DMS53 treated with DMSO at 0.1 percent for 48 hours (cell line): ENCODE data around the gene BABAM2.
"Not testable (repeated sequence)": the region's sequence is repeated elsewhere in the genome, so short reads cannot be mapped to it uniquely, and the experiment has no call there.

Experiments used
- DNase-seq: peaks from one replicate; lab custom pipeline; 2025; ENCODE audit not compliant: unreplicated experiment; lab: John Stamatoyannopoulos, UW

BABAM2 gene

DNA sequence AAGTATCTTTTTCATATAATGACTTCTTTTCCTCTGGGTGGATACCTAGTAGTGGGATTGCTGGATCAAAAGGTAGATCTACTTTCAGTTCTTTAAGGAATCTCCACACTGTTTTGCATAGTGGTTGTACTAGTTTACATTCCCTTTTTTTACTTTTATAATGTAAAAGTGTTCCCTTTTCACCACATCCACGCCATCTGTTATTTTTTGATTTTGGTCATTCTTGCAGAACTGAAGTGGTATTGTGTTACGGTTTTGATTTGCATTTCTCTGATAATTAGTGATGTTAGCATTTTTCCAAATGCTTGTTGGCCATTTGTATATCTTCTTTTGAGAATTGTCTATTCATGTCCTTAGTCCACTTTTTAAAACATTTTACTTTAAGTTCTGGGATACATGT, 127.9 kb downstream of the BABAM2 start:
- DNase-seq = not testable (repeated sequence)

DNA sequence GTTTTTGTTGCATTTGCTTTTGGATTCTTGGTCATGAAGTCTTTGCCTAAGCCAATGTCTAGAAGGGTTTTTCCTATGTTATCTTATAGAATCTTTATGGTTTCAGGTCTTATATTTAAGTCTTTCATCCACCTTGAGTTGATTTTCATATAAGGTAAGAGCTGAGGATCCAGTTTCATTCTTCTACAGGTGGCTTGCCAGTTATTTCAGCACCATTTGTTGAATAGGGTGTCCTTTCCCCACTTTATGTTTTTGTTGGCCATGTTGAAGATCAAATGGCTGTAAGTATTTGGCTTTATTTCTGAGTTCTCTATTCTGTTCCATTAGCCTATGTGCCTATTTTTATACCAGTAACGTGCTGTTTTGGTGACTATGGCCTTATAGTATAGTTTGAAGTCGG, 129.0 kb downstream of the BABAM2 start:
- DNase-seq = not testable (repeated sequence)

DNA sequence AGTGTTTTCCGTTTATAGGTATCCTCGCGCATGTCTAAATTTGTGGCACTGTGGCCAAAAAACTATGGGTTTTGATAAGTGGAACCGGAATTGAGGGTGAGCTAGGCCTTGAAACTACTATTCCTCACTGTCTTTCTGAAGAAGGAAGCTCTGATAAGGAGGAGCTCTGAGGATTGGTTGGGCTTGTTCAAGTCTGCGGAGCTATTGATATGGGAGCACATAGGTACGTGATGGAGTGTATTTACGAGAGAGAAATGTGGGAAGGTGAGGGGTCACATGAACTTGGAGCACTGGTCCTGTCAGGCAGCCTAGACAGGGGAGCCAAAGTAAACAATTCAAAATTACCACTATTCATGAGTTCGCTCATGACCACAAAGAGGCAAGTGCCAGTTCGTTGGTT, 131.4 kb downstream of the BABAM2 start:
- no peak for DNase-seq

DNA sequence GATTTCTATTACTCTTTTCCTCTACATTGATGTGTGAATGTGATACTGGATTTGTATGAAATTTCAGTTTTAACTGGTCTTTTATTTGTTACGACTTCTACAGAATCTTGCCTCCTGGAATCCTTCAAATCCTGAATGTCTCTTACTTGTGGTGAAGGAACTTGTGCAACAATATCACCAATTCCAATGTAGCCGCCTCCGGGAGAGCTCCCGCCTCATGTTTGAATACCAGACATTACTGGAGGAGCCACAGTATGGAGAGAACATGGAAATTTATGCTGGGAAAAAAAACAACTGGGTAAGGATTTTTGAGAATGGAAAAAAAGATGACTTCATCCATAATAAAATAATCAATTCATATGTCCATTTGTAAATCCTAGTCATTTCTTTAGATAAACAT, 134.6 kb downstream of the BABAM2 start:
- DNase-seq = no peak

DNA sequence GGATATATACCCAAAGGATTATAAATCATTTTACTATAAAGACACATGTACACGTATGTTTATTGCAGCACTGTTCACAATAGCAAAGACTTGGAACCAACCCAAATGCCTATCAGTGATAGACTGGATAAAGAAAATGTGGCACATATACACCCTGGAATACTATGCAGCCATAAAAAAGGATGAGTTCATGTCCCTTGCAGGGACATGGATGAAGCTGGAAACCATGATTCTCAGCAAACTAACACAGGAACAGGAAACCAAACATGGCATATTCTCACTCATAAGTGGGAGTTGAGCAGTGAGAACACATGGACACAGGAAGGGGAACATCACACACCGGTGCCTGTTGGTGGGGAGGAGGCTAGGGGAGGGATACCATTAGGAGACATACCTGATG, 135.7 kb downstream of the BABAM2 start:
- DNase-seq = not testable (repeated sequence)

DNA sequence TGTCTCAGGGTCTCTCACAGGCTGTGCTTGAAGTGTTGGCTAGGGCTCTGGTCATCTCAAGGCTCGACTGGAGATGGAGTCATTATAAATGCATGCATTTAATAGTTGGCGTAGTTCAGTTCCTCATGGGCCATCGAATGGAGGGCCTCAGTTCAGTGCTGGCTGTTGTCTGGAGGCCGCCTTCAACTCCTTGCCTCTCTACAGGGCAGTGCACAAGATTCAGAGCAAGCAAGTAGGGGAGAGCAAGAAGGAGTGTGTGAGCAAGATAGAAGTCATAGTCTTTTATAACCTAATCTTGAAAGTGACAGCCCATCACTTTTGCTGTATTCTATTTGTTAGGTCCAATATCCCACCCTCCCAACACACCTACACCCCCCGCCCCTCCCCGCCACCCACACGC, 137.5 kb downstream of the BABAM2 start:
- DNase-seq = no peak

DNA sequence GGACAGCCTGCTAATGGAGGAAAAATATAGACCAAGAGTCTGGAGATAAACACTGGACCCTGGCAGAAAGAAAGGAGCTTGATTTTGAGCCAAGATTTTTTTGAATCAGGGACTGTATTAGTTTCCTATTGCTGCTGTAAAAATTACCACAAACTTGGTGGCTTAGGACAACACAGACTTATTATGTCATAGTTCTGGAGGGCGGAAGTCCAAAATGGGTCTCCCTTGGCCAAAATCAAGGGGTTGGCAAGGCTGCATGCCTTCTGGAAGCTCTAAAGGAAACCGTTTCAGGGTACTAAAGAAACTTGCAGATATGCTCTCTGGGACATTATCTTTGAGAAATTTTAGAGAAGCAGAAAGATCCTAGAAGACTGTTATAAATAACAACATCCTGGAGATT, 140.1 kb downstream of the BABAM2 start:
- no peak for DNase-seq

DNA sequence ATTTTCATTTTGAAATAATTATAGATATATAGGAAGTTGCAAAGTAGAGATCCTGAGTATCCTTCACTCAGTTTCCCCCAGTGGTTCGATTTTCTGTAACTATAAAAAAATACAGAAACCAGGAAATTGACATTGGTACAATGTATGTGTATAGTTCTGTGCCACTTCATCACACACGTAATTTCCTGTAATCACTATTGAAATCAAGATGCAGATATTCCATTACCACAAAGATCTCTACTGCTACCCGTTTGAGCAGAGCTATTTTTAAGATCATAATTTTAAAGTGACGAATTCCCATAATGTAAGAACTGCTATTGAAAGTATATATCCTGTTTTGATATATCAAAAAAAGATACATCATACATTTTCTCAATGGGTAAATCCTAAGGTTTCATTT, 142.3 kb downstream of the BABAM2 start:
- DNase-seq = no peak

DNA sequence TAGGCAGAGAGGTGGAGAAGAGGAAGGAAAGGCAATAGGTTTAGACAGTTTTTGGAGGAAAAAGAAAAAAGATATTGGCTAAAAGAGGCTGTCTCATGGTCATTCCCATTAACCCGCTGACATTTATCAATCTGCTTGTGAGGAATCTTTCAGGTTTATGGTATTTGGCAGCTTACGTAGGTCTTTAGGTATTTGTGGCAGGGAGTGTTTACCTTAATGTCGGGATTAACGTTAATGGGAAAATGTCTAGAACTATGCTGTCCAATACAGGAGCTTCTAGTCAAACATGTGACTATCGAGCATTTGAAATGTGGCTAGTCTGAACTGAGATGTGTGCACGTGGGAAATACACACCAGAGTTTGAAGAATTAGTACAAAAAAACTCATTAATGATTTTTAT, 144.2 kb downstream of the BABAM2 start:
- no peak for DNase-seq

DNA sequence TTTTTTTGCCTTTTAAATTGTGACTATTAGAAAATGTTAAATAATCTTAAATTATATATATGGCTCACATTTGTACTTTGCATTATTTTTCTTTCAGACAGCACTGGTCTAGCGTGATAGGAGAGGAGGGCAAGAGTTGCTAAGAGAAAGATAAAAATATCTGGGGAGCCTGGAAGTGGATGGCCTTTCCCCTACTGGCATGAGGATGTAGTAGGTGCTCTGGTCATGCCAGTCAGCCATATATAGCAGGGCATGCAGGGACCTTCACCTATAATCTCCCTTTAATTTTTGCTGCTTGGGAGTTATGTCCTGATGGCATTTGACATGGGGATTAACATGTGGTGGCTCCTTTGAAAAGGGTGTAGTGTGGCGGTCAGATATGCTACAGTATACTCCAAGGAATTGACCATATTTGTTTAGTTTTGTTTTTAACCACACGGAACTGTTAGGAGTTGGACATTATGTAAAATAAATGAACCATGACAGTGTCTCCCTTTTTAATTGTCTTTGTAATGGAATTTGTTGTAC, 144.7 kb downstream of the BABAM2 start:
- DNase-seq = no peak

DNA sequence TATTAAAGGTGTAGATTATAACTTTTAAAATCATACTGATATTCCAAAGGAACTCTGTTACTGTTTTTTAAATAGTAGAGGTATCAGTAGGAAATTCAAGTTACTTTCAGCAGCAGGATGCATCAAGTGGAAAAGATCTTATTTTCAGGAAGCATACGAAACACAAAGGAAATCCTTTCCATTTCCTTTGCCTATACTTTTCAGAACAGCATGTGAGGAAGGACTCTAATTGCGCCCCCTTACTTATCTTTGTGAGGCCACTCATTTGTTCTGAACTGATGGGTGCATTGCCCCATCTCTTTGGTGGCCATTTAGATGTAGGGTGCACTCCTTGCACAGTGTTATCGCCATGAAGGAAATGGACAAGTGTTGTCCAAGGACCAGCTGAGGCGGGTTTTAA, 145.3 kb downstream of the BABAM2 start:
- no peak for DNase-seq

DNA sequence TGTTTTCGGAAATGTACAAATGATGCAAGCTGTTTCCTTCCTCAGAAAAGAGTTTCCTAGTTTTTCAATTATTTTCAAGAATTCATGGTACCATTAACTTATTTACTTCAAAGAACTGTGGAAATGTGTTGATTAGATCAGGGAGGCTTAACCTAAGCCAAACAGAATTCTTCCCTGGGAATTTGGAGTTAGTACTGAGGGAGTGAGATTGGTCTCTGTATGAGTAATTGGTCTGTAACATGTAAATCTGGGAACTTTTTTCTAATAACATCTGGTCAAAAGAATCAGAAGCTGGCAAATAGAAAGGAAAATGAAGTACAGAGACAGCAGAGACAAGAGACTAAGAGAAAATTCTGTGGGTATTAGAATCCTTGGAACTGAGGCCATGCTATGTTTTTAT, 145.8 kb downstream of the BABAM2 start:
- DNase-seq = no peak

DNA sequence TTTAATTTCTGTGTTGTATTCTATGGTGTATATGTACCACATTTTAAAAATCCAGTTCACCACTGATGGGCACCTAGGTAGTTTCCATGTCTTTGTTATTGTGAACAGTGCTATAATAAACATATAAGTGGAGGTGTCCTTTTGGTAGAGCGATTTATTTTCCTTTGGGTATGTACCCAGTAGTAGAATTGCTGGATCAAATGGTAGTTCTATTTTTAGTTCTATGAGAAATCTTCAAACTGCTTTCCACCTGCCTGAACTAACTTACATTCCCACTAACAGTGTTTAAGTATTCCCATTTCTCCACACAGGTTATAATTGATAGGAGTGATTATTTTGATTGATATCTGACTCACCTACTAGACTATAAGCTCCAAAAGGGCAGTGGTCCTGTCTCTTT, 148.2 kb downstream of the BABAM2 start:
- DNase-seq = no peak

DNA sequence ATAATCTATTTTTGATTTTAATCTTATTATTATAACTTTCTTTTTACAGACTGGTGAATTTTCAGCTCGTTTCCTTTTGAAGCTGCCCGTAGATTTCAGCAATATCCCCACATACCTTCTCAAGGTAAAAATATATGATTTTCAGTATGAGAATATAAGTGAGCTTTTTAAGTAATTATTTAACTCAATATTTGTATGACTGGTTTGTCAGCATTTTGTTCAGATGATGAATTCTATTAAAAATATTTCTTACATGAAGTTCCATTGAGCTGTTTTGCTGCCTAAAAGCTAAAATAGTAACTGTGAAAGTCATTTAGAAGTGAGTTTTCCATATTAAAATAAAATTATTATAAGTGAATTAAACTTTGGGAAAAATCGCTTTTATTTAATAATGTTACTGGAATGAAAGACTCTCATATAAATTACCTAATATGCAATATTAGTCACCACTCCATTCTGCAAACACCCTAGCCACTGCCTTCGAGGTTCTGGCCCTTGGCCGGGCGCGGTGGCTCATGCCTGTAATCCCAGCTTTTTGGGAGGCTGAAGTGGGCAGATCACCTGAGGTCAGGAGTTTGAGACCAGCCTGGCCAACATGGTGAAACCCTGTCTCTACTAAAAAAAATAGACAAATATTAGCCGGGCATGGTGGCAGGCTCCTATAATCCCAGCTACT, 155.3 kb downstream of the BABAM2 start:
- no peak for DNase-seq

DNA sequence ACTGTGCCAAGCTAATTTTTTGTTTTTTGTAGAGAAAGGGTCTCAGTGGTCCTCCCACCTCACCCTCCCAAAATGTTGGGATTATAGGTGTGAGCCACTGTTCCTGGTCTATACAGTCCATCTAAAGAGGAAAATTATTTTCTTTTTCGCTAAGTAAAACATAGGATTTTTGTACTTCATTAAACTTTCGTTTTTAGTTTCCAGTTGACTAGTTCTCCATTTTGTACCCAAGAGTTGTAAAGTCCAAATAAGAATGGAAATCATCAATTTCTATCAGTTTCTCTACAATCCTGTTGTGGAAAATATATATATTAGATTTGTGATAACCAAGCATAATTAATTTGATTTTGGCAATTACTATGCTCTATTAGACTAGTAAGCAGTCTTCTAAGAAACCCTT, 156.4 kb downstream of the BABAM2 start:
- DNase-seq = no peak

DNA sequence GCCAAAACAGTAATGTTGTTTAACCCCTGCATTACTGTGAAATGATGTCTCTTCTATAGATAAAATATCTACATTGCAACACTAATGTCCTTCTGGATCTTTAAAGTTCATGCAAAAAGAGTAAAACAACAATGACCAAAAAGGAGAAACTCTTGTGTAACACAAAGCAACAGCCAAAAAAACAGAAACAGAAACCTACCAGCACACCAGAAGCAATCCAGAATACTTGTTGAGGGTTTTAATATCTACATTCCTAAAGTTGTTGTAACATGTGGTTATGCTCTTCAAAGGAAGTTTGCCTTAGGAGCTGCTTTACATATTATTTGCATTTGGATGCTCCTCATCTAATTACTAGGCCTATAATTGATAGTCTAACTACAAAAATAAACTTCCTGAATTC, 157.2 kb downstream of the BABAM2 start:
- DNase-seq = no peak

DNA sequence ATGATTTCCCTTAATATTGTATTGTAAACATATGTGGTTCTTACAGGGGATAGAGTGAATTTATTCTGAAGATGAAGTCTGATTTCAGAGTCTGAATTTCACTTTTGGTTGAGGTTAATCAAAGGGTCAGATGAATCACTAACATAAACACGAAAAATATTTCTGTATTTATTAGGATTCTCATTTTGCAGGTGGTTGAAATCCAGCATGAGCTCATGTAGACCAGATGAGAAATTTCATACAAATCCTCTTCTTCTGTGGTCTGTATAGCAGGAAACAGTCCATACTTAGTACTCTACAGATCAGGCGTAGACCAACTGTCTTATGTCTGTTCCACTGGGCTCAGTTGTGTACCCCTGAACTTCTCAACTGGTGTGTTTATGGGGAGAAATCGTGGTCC, 157.8 kb downstream of the BABAM2 start:
- no peak for DNase-seq

DNA sequence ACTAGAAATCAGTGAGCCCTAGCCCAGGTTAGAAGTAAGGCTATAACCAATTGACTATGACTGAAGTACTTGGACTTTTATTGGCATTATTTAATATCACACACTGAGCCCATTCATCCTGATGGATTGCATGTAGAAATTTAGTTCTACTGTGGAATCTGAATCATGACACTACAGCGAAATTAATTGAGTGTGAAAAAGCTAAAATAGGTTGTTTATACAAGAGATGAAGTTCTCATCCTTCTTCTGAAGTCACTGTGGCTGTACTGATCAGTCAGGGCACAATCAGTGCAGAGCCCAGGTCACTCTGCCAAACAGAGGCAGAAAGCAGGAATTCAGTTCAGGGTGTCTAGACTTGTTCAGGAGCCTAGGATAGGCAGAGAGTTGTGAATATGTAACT, 158.9 kb downstream of the BABAM2 start:
- DNase-seq = no peak

DNA sequence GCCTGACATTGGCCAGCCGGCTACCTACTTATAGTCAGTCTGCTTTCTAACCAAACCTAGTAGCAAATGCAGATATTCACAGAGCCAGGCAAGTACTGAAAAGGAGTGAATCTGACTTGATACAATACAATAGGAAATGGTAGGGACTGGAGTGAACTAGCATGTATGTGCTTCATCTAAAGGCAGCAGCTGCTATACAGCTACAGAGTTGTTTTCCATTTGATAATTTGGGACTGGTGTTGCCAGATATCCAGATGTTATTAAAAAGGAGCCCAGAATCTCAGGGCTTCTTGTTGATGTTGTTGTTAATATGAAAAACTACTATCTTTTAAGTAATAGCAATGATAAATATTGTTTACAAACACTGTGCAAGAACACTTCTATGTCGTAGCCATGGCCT, 159.4 kb downstream of the BABAM2 start:
- DNase-seq = no peak

DNA sequence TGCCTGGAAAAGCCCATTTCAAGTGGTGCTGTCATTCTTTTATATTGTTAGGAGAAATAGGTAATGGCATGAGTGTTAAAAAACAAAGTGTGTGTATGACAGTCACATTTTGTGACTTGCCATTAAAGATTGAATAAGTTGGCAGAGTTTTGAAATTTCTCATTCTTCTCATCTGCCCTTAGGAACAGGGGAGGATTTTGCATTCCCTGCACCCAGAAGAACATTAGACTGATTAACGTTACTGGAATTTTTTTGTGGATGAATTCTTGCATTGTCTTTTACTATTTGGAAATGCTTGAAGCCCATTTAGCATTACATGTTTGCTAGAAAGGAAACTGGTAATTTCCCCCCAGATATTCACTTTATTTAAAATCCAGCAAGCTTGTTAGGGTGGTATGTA, 162.2 kb downstream of the BABAM2 start:
- no peak for DNase-seq

DNA sequence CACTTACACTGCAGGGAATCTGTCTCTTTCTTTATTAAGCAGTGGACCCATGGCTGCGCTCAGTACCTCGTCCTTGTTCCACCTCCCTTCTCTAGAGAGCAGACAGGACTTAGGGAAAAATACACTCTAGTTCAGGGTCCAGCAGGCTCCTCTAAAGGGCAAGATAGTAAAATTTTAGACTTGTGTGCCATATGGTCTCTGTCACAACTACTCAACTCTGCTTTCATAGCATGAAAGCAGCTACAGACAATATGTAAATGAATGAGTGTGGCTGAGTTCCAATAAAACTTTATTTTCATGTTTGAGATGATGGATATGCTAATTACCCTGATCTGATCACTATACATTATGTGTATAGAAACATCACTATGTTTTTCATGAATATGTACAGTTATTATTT, 163.1 kb downstream of the BABAM2 start:
- no peak for DNase-seq

DNA sequence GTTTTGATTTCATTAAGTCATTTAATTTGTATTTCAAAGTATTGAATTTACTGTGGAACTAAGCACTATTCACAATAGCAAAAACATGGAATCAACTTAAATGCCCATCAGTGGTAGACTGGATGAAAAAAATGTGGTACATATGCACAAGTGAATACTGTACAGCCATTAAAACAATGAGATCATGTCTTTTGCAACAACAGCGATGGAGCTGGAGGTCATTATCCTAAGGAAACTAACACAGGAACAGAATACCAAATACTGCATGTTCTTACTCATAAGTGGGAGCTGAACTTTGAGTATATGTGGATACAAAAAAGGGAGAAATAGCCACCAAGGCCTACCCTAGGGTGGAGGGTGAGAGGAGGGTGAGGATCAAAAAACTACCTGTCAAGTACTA, 164.4 kb downstream of the BABAM2 start:
- DNase-seq = no peak

DNA sequence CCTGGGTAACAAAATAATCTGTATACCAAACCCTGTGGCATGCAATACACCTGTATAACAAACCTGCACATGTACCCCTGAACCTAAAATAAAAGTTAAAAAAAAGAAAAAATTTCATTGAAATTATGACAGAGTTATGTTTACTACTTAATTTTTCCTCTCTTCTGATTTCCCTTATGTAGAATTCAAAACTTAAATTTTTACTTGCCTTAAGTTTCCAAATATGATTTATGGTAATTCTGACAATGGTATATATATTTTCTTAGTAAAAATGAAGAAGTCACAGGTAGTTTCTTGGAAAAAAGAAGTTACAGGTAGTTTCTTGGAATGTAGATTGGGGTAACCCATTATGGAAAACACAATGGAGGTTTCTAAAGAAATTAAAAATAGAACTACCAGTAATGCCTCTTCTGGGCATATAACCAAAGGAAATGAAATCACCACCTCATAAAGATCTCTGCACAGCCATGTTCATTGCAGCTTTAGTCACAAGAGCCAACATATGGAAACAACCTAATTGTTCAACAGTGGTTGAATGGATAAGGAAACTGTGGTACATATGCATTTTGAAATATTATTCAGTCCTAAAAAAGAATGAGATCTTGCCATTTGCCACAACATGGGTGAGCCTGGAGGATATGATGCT, 164.9 kb downstream of the BABAM2 start:
- no peak for DNase-seq
